RWPE1 (cell line): ENCODE results near the gene CTNNA3.

Experiments used
- CTCF ChIA-PET: fragments of 350-600 bp; sonication (Branson Sonifier 250); formaldehyde crosslinking; extraction: SDS; loops from one replicate; lab custom pipeline; 2021; lab: Yijun Ruan, JAX
- POLR2A ChIA-PET: fragments of 400-600 bp; formaldehyde crosslinking; extraction: SDS; loops from one replicate; lab custom pipeline; 2020; ENCODE audit warnings: antibody characterized with exemption; ENCODE audit not compliant: low non-redundant PET; lab: Yijun Ruan, JAX
- DNase-seq: peaks from one replicate; pipeline ENCODE4 v3.0.0; 2012; ENCODE audit warnings: low spot score
- H3K27ac ChIP-seq: fragments of 450-650 bp; 2 replicates; pipeline ENCODE4 v1.5.1; 2017
- CTCF ChIP-seq: fragments of 450-650 bp; conservative IDR thresholded peaks from 2 replicates; pipeline ENCODE4 v1.5.1; 2017; ENCODE audit warnings: low read depth, mild to moderate bottlenecking

CTNNA3 gene

GRCh38 chr10:67487906-67488619, 207.9 kb downstream of the CTNNA3 start:
- DNase-seq = no peak
- no peak overlapping the region for H3K27ac ChIP-seq
- ChIA-PET CTCF (interaction anchor here (0.6 kb wide), 1 partner anchor 24 kb away, joined by 3 read pairs; no protein-coding TSS in a partner anchor), POLR2A (no interaction called here)
- no peak for TF ChIP-seq CTCF

GRCh38 chr10:67487199-67487598, 208.8 kb downstream of the CTNNA3 start:
- ChIA-PET CTCF (no interaction called here), POLR2A (no interaction called here)
- no peak for TF ChIP-seq CTCF
- DNase-seq = no peak
- H3K27ac ChIP-seq = no peak overlapping the region

- no peak for DNase-seq
- POLR2A ChIA-PET = no interaction called here
- CTCF ChIA-PET = interaction anchor here (0.6 kb wide), 1 partner anchor 62 kb away, joined by 3 read pairs; no protein-coding TSS in a partner anchor
- H3K27ac ChIP-seq = no peak overlapping the region
- no peak for TF ChIP-seq CTCF
Measured at GRCh38 chr10:67477868-67478267, 218.1 kb downstream of the CTNNA3 start.

- TF ChIP-seq CTCF = no peak
- ChIA-PET CTCF (no interaction called here), POLR2A (no interaction called here)
- DNase-seq = no peak
- no peak overlapping the region for H3K27ac ChIP-seq
Measured at GRCh38 chr10:67476201-67476600, 219.8 kb downstream of the CTNNA3 start.

- ChIA-PET CTCF (interaction anchor here (0.6 kb wide), 1 partner anchor 10 kb away, joined by 3 read pairs; no protein-coding TSS in a partner anchor), POLR2A (no interaction called here)
- no peak for DNase-seq
- TF ChIP-seq CTCF = no peak
- H3K27ac ChIP-seq = no peak overlapping the region
Measured at GRCh38 chr10:67473850-67474633, 222.0 kb downstream of the CTNNA3 start.

GRCh38 chr10:67471022-67471421, 225.0 kb downstream of the CTNNA3 start:
- ChIA-PET CTCF (no interaction called here), POLR2A (no interaction called here)
- H3K27ac ChIP-seq = no peak overlapping the region
- no peak for DNase-seq
- TF ChIP-seq CTCF = no peak
